Stimulated activated CD4-positive, alpha-beta T cell treated with anti-CD3 and anti-CD28 coated beads, Interleukin-1b, Interleukin-23, amount 100 ng/mL, for 48 hours (primary cell): ENCODE measurements around the gene BRINP3.

Experiments used
- DNase-seq: peaks from one replicate; pipeline ENCODE4 v3.0.0-alpha.2; 2020

BRINP3 gene

GRCh38 chr1:190444464-190444863 is 33.2 kb downstream of the BRINP3 start:
- DNase-seq, result no peak

GRCh38 chr1:190439447-190439846 is 38.2 kb downstream of the BRINP3 start:
- DNase-seq, result no peak

DNA sequence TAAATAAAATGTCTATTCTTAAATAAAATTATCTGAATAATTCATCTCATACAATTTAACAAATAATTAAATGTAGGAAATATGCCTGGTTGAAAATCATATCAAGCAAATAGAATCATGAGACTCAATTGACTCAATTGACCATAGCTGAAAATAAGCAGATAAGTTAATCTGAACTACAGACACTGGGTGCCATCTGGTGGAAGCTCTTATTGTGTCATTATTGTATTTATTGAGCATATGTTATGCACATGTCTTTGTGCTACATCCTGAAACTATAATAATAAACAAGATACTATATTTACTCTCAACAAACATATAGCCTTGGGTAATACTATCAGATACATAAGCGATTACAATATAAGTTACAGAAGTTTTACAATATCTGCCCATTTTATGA is 41.0 kb downstream of the BRINP3 start:
- DNase-seq, result no peak

GRCh38 chr1:190429932-190430331 is 47.7 kb downstream of the BRINP3 start:
- DNase-seq, result no peak

- DNase-seq, result no peak
Observed at GRCh38 chr1:190429141-190429540, 48.5 kb downstream of the BRINP3 start.

- no peak for DNase-seq
Observed at GRCh38 chr1:190416239-190416638, 61.4 kb downstream of the BRINP3 start.

GRCh38 chr1:190413142-190413541 is 64.5 kb downstream of the BRINP3 start:
- DNase-seq, result no peak

- no peak for DNase-seq
Observed at GRCh38 chr1:190403402-190403801, 74.3 kb downstream of the BRINP3 start.

GRCh38 chr1:190399233-190399632 is 78.4 kb downstream of the BRINP3 start:
- DNase-seq, result no peak

DNA sequence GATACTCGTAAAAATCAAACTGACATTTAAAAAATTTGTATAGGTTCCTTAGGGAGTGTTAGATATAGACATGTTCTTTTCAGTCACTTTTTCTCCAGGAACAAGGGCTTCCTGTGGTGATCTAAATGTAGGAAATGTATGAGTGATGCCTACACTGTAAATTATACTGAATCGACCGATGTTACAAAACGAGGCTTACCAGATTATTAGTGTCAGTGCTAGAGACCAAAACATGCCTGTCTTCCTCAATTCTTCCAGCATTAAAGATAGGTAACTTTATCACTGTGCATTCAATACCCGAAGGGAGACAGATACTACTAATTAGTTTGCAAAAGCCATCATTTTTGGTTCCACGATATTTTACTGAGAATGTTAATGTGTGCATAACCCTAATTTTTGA is 86.1 kb downstream of the BRINP3 start:
- no peak for DNase-seq

DNA sequence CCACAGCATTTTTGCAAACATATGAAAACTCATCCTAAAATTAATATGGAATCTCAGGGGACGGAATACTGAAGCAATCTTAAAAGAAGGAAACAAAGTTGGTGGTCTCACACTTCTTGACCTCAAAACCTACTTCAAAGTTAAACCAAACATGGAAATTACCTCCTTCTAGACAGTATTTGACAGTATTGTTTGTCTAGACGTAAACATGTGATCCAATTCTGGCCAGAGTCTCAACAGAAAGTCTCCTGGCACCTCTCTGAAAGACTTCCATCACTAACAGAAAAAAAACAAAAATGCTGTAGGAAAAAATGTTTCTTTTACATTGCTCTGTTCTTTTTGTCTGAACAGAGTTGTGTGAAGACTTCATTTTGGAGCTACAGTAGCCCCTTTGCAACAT is 99.7 kb downstream of the BRINP3 start:
- no peak for DNase-seq

GRCh38 chr1:190377294-190377693 is 100.4 kb downstream of the BRINP3 start:
- no peak for DNase-seq

DNA sequence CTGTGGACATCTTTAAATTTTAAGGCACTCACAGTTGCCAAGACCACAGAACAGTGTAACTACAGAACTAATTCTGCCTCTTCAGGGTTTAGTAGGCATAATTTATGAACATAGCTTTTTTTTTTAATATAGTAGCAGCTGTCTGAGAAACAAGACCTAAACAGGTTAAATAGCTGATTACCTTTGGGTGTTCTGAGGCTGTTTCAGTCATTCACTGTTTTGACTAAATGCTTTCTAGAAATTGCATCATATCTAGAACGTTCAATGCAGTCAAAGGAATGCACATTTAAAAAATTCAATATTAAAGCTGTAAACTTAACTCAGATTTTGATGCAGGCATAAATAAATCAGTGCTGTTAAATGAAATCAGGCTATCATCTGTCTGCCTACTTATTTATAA is 101.6 kb downstream of the BRINP3 start:
- DNase-seq, result no peak

GRCh38 chr1:190373705-190374336 is 103.8 kb downstream of the BRINP3 start:
- no peak for DNase-seq

DNA sequence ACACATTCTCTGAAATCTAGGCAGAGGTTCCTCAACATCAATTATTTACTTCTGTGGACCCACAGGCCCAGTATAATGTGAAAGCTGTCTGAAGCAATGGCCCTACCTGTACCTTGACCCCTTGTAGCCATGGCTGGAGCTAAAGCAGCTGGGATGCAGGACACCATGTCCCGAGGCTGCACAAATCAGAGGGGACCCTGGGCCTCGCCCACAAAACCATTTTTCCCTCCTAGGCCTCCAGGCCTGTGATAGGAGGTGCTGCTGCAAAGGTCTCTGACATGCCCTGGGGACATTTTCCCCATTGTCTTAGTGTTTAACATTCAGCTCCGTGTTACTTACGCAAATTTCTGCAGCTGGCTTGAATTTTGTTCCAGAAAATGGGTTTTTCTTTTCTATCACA is 110.5 kb downstream of the BRINP3 start:
- DNase-seq, result no peak

DNA sequence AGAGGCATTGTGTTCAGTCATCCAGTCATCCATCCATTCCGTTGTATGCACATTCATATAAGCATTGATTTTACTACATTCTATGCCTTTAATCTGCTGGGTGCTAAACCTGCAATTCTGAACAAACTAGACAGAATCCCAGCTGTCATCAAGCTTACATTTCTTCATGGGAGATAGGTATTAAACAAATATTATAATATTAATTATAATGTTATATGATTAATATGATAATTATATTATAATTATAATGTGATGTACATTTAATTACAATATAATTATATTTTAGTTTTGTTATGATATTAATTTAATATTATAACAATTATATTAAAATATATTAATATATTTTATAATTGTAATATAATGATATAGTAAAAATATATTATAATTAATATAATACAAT is 112.4 kb downstream of the BRINP3 start:
- no peak for DNase-seq

GRCh38 chr1:190353538-190354101 is 124.0 kb downstream of the BRINP3 start:
- DNase-seq, result no peak

DNA sequence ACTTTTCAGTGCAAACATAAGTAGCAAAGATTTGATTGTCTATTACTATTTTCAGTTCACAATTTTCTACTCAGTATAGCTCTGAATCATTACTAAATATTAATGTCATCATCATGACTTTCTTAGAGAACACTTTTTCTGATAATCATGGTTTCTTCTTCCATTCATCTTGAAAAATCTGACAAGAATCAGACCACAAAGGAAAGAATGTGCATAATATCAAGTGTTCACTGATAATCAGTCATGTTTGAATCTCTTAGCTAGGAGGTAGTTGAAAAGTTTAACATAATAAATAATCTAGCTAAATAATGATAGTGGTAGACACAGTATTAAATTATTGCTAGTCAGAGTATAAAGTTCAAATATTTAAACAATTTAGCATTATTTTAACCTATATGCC is 133.2 kb downstream of the BRINP3 start:
- DNase-seq, result no peak

- DNase-seq, result no peak
Observed at GRCh38 chr1:190338829-190339228, 138.8 kb downstream of the BRINP3 start.

- no peak for DNase-seq
Observed at GRCh38 chr1:190328871-190329270, 148.8 kb downstream of the BRINP3 start.

DNA sequence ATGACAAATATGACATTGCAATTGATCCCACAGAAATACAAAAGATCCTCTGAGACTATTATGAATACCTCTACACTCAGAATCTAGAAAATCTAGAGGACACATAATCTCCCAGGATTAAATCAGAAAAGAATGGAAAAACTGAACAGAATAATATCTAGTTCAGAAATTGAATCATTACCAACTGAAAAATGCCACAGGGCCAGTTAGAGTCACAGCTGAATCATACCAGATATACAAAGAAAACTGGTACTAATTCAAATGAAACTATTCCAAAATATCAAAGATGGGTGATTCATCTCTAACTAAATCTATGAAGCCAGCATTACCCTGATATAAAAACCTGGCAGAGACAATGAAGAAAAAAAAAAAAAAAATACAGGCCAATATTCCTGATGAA is 149.3 kb downstream of the BRINP3 start:
- DNase-seq, result no peak

DNA sequence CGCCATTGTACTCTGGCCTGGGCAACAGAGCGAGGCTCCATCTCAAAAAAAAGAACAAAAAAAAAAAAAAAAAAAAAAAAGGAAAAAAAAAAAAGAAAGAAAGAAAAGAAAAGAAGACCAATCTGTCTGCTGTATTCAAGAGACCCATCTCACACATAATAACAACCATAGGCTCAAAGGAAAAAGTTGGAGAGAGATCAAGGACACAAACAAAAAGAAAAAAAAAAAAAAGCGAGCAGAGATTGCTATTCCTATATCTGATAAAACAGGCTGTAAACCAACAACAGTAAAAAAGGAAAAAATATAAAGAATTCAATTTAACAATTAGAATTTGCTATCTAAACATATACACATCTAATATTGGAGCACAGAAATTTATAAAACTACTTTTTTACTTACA is 150.4 kb downstream of the BRINP3 start:
- DNase-seq, result no peak

- no peak for DNase-seq
Observed at GRCh38 chr1:190323530-190323929, 154.1 kb downstream of the BRINP3 start.

GRCh38 chr1:190322274-190322673 is 155.4 kb downstream of the BRINP3 start:
- no peak for DNase-seq

- DNase-seq, result no peak
Observed at GRCh38 chr1:190320952-190321351, 156.7 kb downstream of the BRINP3 start.
